Sigmoid colon (tissue), 4 donors: ENCODE data around the gene CDKL5.

Experiments used
- EP300 ChIP-seq, 4 donors: sonication (generic); formaldehyde crosslinking; IDR thresholded peaks; one replicate each; pipeline ENCODE4 v1.6.1; 2017; ENCODE audit warnings: antibody characterized with exemption in 4 of 4
- POLR2AphosphoS5 ChIP-seq, 4 donors: sonication (generic); formaldehyde crosslinking; IDR thresholded peaks; one replicate each; pipeline ENCODE4 v1.6.1; 2017; ENCODE audit warnings: antibody characterized with exemption in 4 of 4
- TF ChIP-seq, protein P1 (sequence below), 4 experiments: fragments of 450-650 bp in 3 of 4; fragments of 200-600 bp in 1 of 4; IDR thresholded peaks; one replicate each; pipeline ENCODE4 v1.5.1; 2016 to 2019; ENCODE audit warnings: antibody characterized with exemption in 4 of 4, mild to moderate bottlenecking in 3 of 4, moderate library complexity in 2 of 4

DNA sequence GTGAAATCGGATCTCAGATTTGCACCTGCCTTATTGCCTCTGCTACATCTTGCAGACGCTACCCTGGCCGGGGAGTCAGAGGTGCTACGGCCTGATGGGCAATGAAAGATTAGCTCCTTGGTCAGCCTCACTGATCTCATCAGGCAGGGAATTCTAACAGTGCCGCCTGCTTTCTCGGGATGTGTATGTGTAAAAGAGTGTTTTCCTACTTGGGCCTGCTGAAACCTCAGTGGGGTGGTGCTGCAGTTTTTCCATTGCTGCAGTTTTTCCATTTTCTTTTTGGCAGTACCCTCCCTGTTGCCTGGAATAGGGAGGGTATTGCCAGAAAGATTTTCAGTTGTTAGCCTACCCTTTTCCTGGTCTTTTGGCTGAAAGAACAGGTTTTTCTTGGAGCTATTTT lies 117.5 kb downstream of the CDKL5 start:
- TF ChIP-seq POLR2AphosphoS5 (IDR thresholded peaks at IDR 0.05) (no peak), EP300 (IDR thresholded peaks at IDR 0.05) (no peak)
- TF ChIP-seq, protein P1, sequence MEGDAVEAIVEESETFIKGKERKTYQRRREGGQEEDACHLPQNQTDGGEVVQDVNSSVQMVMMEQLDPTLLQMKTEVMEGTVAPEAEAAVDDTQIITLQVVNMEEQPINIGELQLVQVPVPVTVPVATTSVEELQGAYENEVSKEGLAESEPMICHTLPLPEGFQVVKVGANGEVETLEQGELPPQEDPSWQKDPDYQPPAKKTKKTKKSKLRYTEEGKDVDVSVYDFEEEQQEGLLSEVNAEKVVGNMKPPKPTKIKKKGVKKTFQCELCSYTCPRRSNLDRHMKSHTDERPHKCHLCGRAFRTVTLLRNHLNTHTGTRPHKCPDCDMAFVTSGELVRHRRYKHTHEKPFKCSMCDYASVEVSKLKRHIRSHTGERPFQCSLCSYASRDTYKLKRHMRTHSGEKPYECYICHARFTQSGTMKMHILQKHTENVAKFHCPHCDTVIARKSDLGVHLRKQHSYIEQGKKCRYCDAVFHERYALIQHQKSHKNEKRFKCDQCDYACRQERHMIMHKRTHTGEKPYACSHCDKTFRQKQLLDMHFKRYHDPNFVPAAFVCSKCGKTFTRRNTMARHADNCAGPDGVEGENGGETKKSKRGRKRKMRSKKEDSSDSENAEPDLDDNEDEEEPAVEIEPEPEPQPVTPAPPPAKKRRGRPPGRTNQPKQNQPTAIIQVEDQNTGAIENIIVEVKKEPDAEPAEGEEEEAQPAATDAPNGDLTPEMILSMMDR (IDR thresholded peaks at IDR 0.05) = no peak
